OCI-LY7 (cell line): ENCODE results near the gene USP34.

Experiments used
- EZH2phosphoT487 ChIP-seq: fragments of 200-600 bp; sonication (generic); IDR thresholded peaks from 2 replicates; pipeline ENCODE4 v1.6.1; 2018; ENCODE audit warnings: low read depth, borderline replicate concordance, mild to moderate bottlenecking, mixed run types, antibody characterized with exemption, low read length, moderate library complexity, mixed read lengths
- TF ChIP-seq, protein P1 (sequence below): fragments of 200-600 bp; sonication (generic); conservative IDR thresholded peaks from 2 replicates; pipeline ENCODE4 v1.5.1; 2014; ENCODE audit warnings: mild to moderate bottlenecking, antibody characterized with exemption, low read length, moderate library complexity, mixed read lengths

DNA sequence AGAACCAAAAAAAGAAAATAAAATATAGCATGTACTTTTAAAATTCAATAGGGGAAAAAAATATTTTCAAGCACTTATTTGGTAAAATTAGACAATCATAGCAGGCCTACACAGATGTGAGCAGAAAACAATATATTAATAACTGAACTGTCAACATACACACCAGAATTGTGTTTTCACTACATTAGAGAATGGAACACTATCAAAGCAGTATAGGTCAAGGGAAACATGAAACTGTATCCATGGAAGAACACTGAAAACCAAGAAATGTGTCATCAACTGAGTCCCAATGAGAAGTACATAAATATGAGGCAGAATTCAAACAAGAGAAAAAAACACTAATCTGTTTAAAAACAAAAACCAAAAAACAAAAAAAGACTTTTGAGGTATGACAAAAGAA lies 132.4 kb downstream of the USP34 start:
- TF ChIP-seq, protein P1, sequence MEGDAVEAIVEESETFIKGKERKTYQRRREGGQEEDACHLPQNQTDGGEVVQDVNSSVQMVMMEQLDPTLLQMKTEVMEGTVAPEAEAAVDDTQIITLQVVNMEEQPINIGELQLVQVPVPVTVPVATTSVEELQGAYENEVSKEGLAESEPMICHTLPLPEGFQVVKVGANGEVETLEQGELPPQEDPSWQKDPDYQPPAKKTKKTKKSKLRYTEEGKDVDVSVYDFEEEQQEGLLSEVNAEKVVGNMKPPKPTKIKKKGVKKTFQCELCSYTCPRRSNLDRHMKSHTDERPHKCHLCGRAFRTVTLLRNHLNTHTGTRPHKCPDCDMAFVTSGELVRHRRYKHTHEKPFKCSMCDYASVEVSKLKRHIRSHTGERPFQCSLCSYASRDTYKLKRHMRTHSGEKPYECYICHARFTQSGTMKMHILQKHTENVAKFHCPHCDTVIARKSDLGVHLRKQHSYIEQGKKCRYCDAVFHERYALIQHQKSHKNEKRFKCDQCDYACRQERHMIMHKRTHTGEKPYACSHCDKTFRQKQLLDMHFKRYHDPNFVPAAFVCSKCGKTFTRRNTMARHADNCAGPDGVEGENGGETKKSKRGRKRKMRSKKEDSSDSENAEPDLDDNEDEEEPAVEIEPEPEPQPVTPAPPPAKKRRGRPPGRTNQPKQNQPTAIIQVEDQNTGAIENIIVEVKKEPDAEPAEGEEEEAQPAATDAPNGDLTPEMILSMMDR: no peak
- no peak for TF ChIP-seq EZH2phosphoT487
